Activated effector memory CD4-positive, alpha-beta T cell treated with Interleukin-2 at 50 U/mL for 16 hours (primary cell): ENCODE data around the gene SLC25A26.

ENCODE experiments used
- DNase-seq: peaks from one replicate; pipeline ENCODE4 v3.0.0-alpha.2; 2020

The SLC25A26 gene

GRCh38 chr3:66379565-66379964, 158.8 kb downstream of the SLC25A26 start:
- DNase-seq: no peak

GRCh38 chr3:66380200-66380932, 159.6 kb downstream of the SLC25A26 start:
- no peak for DNase-seq

- DNase-seq: no peak
These were observed 160.8 kb downstream of the SLC25A26 start for GRCh38 chr3:66381626-66382025.

GRCh38 chr3:66382142-66382541, 161.3 kb downstream of the SLC25A26 start:
- no peak for DNase-seq

- no peak for DNase-seq
These were observed 162.2 kb downstream of the SLC25A26 start for GRCh38 chr3:66383023-66383422.

GRCh38 chr3:66383998-66384745, 163.4 kb downstream of the SLC25A26 start:
- DNase-seq: no peak

GRCh38 chr3:66385066-66385465, 164.3 kb downstream of the SLC25A26 start:
- no peak for DNase-seq

GRCh38 chr3:66386011-66386924, 165.5 kb downstream of the SLC25A26 start:
- no peak for DNase-seq

- no peak for DNase-seq
These were observed 166.3 kb downstream of the SLC25A26 start for GRCh38 chr3:66386925-66387650.

GRCh38 chr3:66390013-66390412, 169.2 kb downstream of the SLC25A26 start:
- DNase-seq: no peak

GRCh38 chr3:66392512-66392911, 171.7 kb downstream of the SLC25A26 start:
- no peak for DNase-seq

GRCh38 chr3:66392966-66393332, 172.1 kb downstream of the SLC25A26 start:
- no peak for DNase-seq

GRCh38 chr3:66393333-66394005, 172.7 kb downstream of the SLC25A26 start:
- DNase-seq: no peak

GRCh38 chr3:66394019-66394752, 173.4 kb downstream of the SLC25A26 start:
- DNase-seq: peak; percentile 52

GRCh38 chr3:66394753-66395249, 174.0 kb downstream of the SLC25A26 start:
- DNase-seq: no peak

GRCh38 chr3:66395635-66396034, 174.8 kb downstream of the SLC25A26 start:
- DNase-seq: no peak

- no peak for DNase-seq
These were observed 175.5 kb downstream of the SLC25A26 start for GRCh38 chr3:66396161-66396760.

- DNase-seq: no peak
These were observed 176.1 kb downstream of the SLC25A26 start for GRCh38 chr3:66396888-66397287.

- DNase-seq: no peak
These were observed 176.9 kb downstream of the SLC25A26 start for GRCh38 chr3:66397745-66398144.

GRCh38 chr3:66398228-66399025, 177.6 kb downstream of the SLC25A26 start:
- no peak for DNase-seq
